Type B pancreatic cell (in vitro differentiated cells): ENCODE data around the gene KCNT2. TPM values are rescaled to one million over a fixed set of nuclear protein-coding genes. Genes with fewer than 3 reads are reported as not detected.

Source experiments
- DNase-seq: peaks from one replicate; pipeline ENCODE4 v3.0.0; 2021; ENCODE audit warnings: mixed read lengths; ENCODE audit not compliant: unreplicated experiment; ENCODE audit errors: extremely low spot score
- H3K27ac Mint-ChIP-seq: 2 replicates; pipeline ENCODE4 v1.8.0; 2021; ENCODE audit warnings: mild to moderate bottlenecking, mixed read lengths
- H3K27me3 Mint-ChIP-seq: 2 replicates; pipeline ENCODE4 v1.8.0; 2021; ENCODE audit warnings: mixed read lengths
- H3K36me3 Mint-ChIP-seq: 2 replicates; pipeline ENCODE4 v1.8.0; 2021; ENCODE audit warnings: mixed read lengths
- H3K4me1 Mint-ChIP-seq: one replicate; pipeline ENCODE4 v1.8.0; 2021; ENCODE audit warnings: mixed read lengths; ENCODE audit not compliant: unreplicated experiment
- H3K4me3 Mint-ChIP-seq: 2 replicates; pipeline ENCODE4 v1.8.0; 2021; ENCODE audit warnings: mild to moderate bottlenecking, mixed read lengths
- H3K9me3 Mint-ChIP-seq: 2 replicates; pipeline ENCODE4 v1.8.0; 2021; ENCODE audit warnings: mixed read lengths
- CTCF ChIP-seq: fragments of 200-600 bp; sonication (generic); conservative IDR thresholded peaks from 2 replicates; pipeline ENCODE4 v1.5.0; 2021; ENCODE audit warnings: antibody characterized with exemption, mild to moderate bottlenecking
- total RNA-seq: library from RNA; stranded (reverse); gene quantifications from 2 replicates; pipeline ENCODE4 v1.2.1, GENCODE V29; 2021; ENCODE audit warnings: low replicate concordance

The KCNT2 gene
- total RNA-seq, 1 donor from 2014 or later, result 10.9 TPM

DNA sequence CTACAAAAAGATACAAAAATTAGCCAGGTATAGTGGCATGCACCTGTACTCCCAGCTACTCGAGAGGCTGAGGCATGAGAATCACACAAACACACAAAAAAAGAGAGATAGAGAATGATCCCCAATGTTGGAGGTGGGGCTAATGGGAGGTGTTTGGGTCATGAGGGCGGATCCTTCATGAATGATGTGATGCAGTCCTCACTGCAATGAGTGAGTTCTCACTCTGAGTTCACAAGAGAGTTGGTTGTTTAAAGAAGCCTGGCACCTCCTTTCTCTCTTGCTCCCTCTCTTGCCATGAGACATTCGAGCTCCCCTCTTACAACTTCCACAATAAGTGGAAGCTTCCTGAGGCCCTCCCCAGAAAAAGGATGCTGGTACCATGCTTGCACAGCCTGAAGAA is 17.3 kb downstream of the KCNT2 start:
- no peak for TF ChIP-seq CTCF
- no peak for DNase-seq
- no peaks in the 10 kb centered on the region for H3K4me1 Mint-ChIP-seq
- H3K4me3 Mint-ChIP-seq, result no peak overlapping the region
- no peak overlapping the region for H3K27ac Mint-ChIP-seq
- no peaks in the 10 kb centered on the region for H3K9me3 Mint-ChIP-seq
- H3K27me3 Mint-ChIP-seq, result no peaks in the 10 kb centered on the region
- H3K36me3 Mint-ChIP-seq, result no peaks in the 10 kb centered on the region

DNA sequence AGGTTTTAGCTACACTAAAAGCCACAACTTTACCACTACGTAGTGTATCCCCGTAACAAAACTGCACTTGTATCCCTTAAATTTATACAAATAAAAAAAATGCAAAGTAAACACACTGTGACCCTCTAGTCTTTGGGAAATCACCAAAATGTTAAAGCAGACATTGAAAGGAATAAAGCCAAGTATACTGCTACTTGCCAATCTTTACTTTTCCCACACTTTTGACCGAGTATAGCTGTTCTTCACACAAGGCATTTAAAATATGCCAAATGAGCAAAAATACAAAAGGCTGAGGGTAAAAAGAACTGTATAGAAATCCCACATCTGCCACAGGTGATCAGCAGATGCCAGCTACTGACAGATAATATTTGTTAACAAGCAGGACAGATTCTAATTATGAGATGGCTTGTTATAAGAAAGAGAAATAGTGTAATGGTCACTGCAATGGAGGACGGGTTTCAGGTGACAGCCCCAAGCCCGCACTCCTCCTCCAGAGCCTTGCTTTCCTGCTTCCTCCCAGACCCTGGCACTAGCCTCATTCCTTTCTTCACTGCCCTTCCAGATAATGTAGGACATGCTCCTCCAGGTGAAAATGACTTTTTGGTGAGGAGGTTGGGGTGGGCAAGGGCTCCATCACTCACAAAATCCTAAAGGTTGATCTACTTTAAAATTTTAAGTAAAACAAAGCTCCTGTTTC is 18.1 kb downstream of the KCNT2 start:
- H3K4me3 Mint-ChIP-seq, result no peak overlapping the region
- no peaks in the 10 kb centered on the region for H3K9me3 Mint-ChIP-seq
- DNase-seq, result no peak
- H3K36me3 Mint-ChIP-seq, result no peaks in the 10 kb centered on the region
- no peaks in the 10 kb centered on the region for H3K27me3 Mint-ChIP-seq
- TF ChIP-seq CTCF, result no peak
- no peak overlapping the region for H3K27ac Mint-ChIP-seq
- H3K4me1 Mint-ChIP-seq, result no peaks in the 10 kb centered on the region

- H3K36me3 Mint-ChIP-seq, result no peaks in the 10 kb centered on the region
- no peak for TF ChIP-seq CTCF
Measured at GRCh38 chr1:196584696-196585095, 23.5 kb downstream of the KCNT2 start.

GRCh38 chr1:196577386-196577785 is 30.9 kb downstream of the KCNT2 start:
- no peak for DNase-seq
- Mint-ChIP-seq H3K4me1 (no peaks in the 10 kb centered on the region), H3K27ac (no peak overlapping the region), H3K4me3 (no peak overlapping the region), H3K36me3 (no peaks in the 10 kb centered on the region), H3K9me3 (no peaks in the 10 kb centered on the region), H3K27me3 (no peaks in the 10 kb centered on the region)
- TF ChIP-seq CTCF, result no peak

More at GRCh38 chr1:196584696-196585095, 23.5 kb downstream of the KCNT2 start:
- H3K27ac Mint-ChIP-seq, result no peak overlapping the region
- no peaks in the 10 kb centered on the region for H3K9me3 Mint-ChIP-seq
- H3K4me1 Mint-ChIP-seq, result no peaks in the 10 kb centered on the region
- no peak for DNase-seq
- H3K27me3 Mint-ChIP-seq, result no peaks in the 10 kb centered on the region
- no peak overlapping the region for H3K4me3 Mint-ChIP-seq

- no peak for TF ChIP-seq CTCF
- no peak overlapping the region for H3K4me3 Mint-ChIP-seq
- H3K36me3 Mint-ChIP-seq, result no peaks in the 10 kb centered on the region
- no peaks in the 10 kb centered on the region for H3K27me3 Mint-ChIP-seq
- no peaks in the 10 kb centered on the region for H3K9me3 Mint-ChIP-seq
- no peak for DNase-seq
- H3K27ac Mint-ChIP-seq, result no peak overlapping the region
- no peaks in the 10 kb centered on the region for H3K4me1 Mint-ChIP-seq
Measured at GRCh38 chr1:196573226-196573625, 35.0 kb downstream of the KCNT2 start.
